ENCODE measurements around the gene NEK5.

DNA sequence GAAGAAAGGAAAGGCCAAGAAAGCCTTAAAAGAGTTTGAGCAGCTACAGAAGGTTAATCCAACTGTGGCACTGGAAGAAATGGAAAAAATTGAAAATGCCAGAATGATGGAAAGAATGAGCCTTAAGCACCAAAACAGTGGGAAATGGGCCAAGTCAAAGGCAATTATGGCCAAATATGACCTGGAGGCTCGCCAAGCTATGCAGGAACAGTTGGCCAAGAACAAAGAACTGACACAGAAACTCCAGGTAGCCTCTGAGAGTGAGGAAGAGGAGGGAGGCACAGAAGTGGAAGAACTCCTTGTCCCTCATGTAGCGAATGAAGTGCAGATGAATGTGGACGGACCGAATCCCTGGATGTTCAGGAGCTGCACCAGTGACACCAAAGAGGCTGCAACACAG lies 99.3 kb downstream of the NEK5 start:
- TF ChIP-seq EZH2 (IDR thresholded peaks at IDR 0.05; ENCODE audit: insufficient read depth, poor library complexity, severe bottlenecking), result no peak
- no peak for TF ChIP-seq EZH2phosphoT487 (IDR thresholded peaks at IDR 0.05; ENCODE audit: insufficient read depth, low read depth)

Measured in GM23248 (cell line).